NCI-H1092 (cell line): Measurements from ENCODE around the gene CLSTN3.

Source experiments
- DNase-seq: peaks from one replicate; lab custom pipeline; 2025; lab: John Stamatoyannopoulos, UW

Gene CLSTN3

GRCh38 chr12:7129872-7130691, at the start of gene CLSTN3:
Gene CLSTN3 (plus strand): TSS chr12:7130371. CDS start chr12:7130649, 278 bp downstream.
- DNase-seq, result peak; percentile 82

GRCh38 chr12:7081037-7081436, 49.1 kb upstream of the CLSTN3 start:
- no peak for DNase-seq

GRCh38 chr12:7083125-7083524, 47.0 kb upstream of the CLSTN3 start:
- no peak for DNase-seq

- no peak for DNase-seq
These were observed 40.8 kb upstream of the CLSTN3 start for GRCh38 chr12:7089196-7089871.

GRCh38 chr12:7090222-7090998, 39.8 kb upstream of the CLSTN3 start:
- no peak for DNase-seq

GRCh38 chr12:7091171-7091570, 39.0 kb upstream of the CLSTN3 start:
- DNase-seq, result no peak

- DNase-seq, result no peak
These were observed 38.4 kb upstream of the CLSTN3 start for GRCh38 chr12:7091660-7092228.

- no peak for DNase-seq
These were observed 37.8 kb upstream of the CLSTN3 start, which contains the start of gene C1R for GRCh38 chr12:7092229-7092985. Gene C1R (minus strand): TSS chr12:7092445. CDS start chr12:7092388, 57 bp downstream.

- DNase-seq, result no peak
These were observed 37.1 kb upstream of the CLSTN3 start for GRCh38 chr12:7092986-7093460.

GRCh38 chr12:7093486-7093885, 36.7 kb upstream of the CLSTN3 start:
- no peak for DNase-seq

- no peak for DNase-seq
These were observed 36.3 kb upstream of the CLSTN3 start for GRCh38 chr12:7093892-7094291.

GRCh38 chr12:7096006-7096932, 33.9 kb upstream of the CLSTN3 start:
- no peak for DNase-seq

GRCh38 chr12:7096979-7097378, 33.2 kb upstream of the CLSTN3 start:
- DNase-seq, result no peak

GRCh38 chr12:7099290-7099996, 30.7 kb upstream of the CLSTN3 start:
- DNase-seq, result no peak

- DNase-seq, result no peak
These were observed 29.9 kb upstream of the CLSTN3 start for GRCh38 chr12:7100239-7100638.

GRCh38 chr12:7101047-7101693, 29.0 kb upstream of the CLSTN3 start:
- no peak for DNase-seq

GRCh38 chr12:7101694-7102131, 28.5 kb upstream of the CLSTN3 start:
- DNase-seq, result no peak

- DNase-seq, result no peak
These were observed 27.6 kb upstream of the CLSTN3 start for GRCh38 chr12:7102582-7102981.
